Gastrocnemius medialis (tissue), 4 donors: ENCODE measurements around the gene FAXDC2.

Source experiments
- CTCF ChIP-seq, 5 experiments: fragments of 450-650 bp in 3 of 5; fragments of 200-600 bp in 2 of 5; sonication (generic) in 2 of 5; IDR thresholded peaks in 4 of 5; conservative IDR thresholded peaks in 1 of 5; 1 replicate in 4 of 5; 2 replicates in 1 of 5; pipeline ENCODE4 v1.5.1; 2016 to 2019; ENCODE audit warnings: antibody characterized with exemption in 5 of 5, mild to moderate bottlenecking in 3 of 5, moderate library complexity in 3 of 5
- POLR2A ChIP-seq, 2 donors: fragments of 450-650 bp; IDR thresholded peaks; one replicate each; pipeline ENCODE4 v1.6.1; 2017; ENCODE audit warnings: antibody characterized with exemption in 2 of 2, mild to moderate bottlenecking in 2 of 2, moderate library complexity in 2 of 2

- TF ChIP-seq CTCF (IDR thresholded peaks at IDR 0.05 in 4 of 5, conservative IDR thresholded peaks at IDR 0.05 in 1 of 5) = no peak
- no peak for TF ChIP-seq POLR2A (IDR thresholded peaks at IDR 0.05)
Measured at GRCh38 chr5:154784856-154785255, 65.5 kb downstream of the FAXDC2 start.
